ENCODE measurements around the gene WASHC4.

WASHC4 gene, protein sequence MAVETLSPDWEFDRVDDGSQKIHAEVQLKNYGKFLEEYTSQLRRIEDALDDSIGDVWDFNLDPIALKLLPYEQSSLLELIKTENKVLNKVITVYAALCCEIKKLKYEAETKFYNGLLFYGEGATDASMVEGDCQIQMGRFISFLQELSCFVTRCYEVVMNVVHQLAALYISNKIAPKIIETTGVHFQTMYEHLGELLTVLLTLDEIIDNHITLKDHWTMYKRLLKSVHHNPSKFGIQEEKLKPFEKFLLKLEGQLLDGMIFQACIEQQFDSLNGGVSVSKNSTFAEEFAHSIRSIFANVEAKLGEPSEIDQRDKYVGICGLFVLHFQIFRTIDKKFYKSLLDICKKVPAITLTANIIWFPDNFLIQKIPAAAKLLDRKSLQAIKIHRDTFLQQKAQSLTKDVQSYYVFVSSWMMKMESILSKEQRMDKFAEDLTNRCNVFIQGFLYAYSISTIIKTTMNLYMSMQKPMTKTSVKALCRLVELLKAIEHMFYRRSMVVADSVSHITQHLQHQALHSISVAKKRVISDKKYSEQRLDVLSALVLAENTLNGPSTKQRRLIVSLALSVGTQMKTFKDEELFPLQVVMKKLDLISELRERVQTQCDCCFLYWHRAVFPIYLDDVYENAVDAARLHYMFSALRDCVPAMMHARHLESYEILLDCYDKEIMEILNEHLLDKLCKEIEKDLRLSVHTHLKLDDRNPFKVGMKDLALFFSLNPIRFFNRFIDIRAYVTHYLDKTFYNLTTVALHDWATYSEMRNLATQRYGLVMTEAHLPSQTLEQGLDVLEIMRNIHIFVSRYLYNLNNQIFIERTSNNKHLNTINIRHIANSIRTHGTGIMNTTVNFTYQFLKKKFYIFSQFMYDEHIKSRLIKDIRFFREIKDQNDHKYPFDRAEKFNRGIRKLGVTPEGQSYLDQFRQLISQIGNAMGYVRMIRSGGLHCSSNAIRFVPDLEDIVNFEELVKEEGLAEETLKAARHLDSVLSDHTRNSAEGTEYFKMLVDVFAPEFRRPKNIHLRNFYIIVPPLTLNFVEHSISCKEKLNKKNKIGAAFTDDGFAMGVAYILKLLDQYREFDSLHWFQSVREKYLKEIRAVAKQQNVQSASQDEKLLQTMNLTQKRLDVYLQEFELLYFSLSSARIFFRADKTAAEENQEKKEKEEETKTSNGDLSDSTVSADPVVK

DNA sequence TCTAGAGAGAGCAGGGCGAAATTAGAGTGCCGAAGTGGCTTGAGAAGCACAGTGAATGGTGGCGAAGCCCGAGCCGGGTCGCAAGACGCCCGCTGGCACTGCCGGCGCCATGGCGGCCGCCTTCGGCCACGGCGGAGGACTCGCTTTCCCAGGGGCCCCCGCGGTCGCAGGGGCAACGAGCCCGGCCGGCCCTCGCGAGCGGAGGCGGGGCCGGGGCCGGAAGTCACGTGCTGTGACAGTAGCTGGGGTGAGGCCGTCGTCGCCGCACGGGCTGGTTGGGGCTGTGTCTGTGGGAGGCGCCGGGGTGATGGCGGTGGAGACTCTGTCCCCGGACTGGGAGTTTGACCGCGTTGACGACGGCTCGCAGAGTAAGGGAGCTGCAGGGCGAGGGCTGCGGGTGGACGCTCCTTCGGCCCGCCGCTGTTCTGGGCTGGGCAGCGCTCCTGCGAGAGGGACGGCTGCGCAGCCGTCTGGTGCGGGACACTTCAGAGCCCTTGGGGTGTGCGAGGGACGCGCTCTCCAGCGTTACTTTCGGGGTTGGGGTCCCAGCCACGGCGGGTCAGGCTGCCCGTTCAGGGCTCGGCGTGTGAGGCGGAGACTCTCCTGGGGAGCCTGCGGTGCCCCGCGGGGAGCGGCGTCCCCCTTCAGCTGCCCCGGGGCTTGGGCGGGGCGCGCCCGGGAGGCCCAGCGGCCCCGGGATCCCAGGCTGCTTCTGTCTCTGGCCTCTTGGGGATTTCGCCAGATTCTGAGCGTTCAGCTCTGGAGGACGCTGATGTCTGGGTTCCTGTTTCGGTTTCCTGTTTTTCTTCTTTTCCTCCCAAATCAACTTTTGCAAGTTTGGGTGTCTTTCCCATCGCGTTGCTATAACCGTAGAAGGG lies at the start of gene WASHC4:
Gene WASHC4, plus strand, starts transcription at position 238 of the 878 bp plus-strand sequence. Its CDS starts 70 bp downstream, at position 308.
- DNase-seq: peak; percentile 74

DNA sequence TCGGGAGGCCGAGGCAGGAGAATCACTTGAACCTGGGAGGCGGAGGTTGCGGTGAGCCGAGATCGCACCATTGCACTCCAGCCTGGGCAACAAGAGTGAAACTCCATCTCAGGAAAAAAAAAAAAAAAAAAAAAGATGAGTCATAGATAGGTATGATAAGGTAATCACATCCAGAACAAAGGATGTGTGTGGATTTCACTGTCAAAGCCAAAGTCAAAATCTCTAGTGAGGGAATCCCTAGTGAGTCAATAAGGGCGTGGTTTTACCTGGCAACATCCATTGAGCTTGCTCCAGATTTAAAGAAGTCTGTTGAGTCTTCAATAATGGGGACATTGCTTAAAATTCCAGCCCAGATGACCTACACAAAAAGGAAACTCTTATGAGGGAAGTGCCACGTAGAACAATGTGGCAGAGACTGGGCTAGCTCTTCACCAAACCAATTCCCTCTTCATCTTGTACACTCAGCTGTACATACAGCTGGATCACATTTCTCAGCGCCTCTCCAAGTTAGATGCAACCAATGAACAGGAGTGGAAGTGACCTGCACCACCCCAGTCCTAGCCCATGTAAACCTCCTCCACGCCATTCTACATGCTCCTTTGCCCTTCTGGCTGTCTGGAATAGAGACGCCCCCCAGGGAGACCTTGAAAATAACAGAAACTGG lies 46.7 kb upstream of the WASHC4 start:
- DNase-seq: no peak

DNA sequence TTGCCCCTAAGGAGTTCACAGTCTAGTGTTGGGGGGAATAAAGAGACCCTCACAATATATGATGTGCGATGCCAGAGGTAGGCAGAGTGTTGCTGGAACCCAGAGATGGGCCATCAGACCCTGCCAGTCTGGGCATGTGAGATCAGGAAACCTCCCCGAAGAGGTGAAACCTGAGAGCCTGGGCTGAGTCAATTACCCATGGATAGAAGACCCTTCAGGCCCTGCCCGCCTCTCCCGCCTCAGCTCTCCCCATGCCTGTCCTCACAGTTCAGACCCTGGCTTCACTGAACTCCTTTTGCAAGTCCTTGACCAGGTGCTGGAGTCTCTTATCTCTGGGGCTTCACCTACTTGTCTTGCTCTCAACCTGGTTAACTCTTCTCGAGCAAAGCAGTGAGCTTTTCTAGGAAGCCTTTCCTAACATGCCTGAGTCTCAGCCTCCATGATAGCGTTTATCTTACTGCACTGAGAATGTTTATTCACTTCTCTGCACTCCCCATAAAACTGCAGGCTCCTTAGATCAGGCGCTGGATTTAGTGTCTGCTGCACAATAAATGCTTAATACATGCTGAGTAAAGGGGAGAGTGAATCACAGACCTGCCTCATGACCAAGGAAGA lies 42.9 kb upstream of the WASHC4 start:
- DNase-seq: no peak

DNA sequence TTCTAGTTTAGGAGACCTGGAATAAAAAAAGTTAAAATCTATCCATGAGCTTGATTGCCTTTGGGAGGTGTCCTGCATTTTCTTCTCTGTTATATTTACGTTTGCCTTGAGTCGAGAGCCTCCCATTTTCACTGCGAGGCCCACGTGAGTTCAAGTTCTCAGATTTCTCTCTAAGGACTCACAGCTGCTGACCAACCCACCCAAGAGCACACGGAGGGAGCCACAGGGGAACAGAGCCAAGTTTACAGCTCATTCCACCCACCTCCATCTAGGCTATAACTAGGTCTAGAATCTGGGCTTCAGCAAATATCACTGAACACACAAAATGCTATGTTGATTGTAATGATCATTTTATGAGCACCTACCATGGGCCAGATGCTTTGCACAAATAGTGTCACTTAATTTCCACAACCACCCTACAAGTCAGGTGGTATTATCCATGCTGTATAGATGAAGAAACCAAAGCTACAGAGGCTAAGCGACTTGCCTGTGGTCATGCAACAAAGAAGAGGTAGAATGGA lies 40.0 kb upstream of the WASHC4 start:
- no peak for DNase-seq

DNA sequence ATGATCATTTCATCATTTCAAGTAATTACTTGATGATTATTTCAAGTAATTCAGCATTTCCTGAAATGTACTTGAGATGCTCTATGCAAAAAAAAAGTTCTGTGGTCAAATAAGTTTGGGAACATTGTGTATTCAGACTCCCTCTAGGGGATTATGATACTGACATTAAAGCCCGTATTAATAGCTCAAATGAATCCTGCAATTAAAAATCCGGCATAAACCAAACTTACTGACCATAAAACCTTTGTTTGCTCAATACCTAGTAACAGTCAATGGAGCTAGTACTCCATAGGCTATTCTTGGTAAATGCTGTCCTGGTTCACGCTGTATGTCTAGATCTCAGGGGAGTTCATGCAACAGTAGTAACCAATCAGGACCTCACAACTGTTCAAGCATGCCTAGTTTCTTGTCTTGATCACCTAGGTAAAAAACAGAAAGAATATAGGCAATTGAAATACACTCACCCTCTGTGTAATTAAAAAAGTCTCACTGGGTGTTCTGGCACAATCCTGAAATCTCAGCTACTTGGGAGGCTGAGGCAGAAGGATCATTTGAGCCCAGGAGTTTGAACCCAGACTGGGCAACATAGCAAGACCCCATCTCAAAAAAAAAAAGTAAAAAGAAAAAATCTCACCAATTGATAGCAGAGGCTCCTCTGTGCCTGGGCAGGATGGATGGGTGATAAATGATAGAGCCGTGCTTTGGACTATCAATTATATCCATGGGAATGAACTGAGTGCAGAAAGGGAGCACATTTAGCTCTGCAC lies 37.4 kb upstream of the WASHC4 start:
- DNase-seq: no peak

DNA sequence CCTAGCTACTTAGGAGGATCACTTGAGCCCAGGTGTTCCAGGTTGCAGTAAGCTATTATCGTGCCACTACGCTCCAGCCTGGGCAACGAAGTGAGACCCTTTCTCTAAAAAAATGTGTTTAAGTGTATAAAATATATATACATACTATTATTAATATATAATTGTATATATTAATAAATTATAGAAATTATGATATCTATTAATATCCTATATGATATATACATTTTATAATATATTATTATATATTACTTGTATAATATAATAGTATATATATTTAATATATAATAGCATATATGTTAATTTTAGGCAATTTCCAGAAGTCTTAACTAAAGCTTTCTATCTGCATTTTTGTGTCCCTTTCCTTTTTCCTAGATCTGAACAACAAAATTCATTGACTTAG lies 35.5 kb upstream of the WASHC4 start:
- no peak for DNase-seq

DNA sequence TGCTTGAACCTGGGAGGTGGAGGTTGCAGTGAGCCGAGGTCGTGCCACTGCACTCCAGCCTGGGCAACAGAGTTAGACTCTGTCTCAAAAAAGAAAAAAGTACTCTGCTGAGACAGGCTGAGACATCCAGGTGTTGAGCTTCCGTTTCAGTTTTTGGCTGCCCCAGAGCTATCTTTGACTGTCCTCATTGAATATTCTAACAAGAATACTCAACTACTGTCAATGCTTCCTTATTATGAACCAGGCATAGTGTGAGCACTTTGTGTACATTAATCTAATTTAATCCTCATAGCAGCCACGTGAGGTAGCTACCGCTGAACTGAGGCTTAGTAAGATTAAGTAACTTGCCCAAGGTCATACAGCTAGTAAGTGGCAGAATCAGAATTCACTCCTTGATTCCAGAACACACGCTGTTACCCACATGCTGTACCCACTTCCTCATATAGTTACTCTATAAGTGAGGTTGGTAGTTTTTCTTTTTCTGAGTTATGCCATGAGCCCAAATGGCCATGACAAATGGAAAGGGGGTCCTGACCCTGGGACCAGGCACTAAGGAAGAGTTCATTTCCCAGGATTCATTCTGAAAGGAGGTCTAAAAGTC lies 34.5 kb upstream of the WASHC4 start:
- no peak for DNase-seq

DNA sequence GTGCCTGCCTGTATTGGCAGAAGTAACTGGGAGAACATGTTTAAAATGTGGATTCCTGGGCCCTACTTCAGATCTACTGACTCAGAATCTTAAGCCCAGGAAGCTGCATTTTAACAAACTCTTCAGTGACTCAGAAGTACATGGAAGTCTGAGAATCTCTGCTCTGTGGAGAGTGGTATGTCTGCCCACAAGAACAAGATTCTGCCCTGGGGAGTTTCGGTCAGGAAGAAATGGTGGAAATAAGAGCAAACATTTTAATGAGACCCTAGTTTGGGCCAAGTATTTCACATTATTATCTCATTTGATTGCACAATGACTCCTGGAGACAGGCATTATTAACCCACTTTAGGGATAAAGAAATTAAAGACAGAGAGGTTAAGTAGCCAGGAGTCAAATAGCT lies 31.4 kb upstream of the WASHC4 start:
- DNase-seq: no peak

DNA sequence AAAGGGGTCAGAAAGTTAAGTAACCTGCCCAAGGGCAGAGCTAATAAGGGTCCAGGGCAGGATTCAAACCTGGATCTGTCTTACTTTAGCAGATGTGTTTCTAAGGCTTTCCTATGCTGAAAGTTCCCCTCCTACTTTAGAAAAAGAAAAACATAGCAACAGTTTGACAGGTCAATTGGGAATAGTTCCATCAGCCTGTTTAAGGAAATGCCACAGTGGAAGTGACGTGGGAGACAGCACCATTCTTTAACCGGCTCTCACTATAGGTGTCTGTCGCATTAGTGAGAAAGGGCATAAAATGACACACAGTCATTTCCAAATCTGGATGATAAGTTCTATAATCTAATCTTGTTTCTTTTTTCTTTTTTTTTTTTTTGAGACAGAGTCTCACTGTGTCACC lies 30.6 kb upstream of the WASHC4 start:
- DNase-seq: no peak

DNA sequence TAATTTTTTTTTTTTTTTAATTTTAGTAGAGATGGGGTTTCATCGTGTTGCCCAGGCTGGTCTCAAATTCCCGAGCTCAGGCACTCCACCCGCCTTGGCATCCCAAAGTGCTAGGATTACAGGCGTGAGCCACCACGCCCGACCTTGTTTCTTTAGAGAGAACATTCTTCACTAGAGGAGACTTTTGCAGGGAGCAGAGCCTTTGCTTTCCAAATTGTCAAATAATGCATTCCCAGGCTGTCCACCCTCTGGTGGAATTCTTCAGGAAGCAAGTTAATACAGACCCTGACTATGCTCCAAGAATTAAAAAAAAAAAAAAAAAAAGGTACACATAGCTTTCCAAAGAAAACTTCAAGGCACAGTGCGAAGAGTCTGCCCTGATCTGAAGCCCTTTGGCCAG lies 30.1 kb upstream of the WASHC4 start:
- DNase-seq: no peak

DNA sequence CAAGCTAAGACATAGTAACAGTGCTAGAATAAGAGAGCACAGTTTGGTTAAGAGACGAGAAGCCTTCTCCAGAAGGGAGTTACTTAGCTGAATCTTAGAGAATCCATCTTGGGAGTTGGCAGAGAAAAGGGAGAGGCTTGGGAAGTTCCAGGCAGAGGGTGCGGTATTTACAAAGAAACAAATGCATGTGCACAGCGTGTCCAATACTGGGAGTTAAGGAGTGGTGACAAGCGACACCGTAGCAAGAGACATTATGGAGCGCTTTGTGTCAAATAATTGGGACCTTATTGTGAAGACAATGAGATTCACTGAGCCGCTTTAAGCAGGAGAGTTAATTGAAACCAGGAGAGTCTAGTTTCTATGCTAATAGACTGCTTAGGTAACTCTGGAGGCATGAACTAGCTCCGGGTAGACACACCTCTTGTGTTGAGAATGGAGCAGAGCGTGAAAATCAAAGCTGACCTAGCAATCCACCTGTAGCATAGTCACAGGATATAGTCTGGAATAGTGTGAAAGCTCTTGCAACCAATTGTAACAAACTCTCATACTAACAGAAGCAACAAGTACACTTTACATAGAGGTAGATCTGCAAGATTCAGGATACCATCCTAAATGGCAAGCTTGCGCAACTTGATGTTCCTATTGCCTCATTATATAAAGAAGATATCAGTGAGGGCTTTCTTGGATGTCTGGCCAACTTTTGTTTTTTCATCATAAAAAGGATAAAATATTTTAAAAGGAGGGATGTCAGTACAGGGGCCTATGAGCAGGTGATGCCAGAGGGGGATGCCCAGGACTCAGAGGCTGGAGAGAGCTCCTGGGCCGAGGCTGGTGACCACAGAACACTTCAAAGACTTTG lies 28.6 kb upstream of the WASHC4 start:
- no peak for DNase-seq

DNA sequence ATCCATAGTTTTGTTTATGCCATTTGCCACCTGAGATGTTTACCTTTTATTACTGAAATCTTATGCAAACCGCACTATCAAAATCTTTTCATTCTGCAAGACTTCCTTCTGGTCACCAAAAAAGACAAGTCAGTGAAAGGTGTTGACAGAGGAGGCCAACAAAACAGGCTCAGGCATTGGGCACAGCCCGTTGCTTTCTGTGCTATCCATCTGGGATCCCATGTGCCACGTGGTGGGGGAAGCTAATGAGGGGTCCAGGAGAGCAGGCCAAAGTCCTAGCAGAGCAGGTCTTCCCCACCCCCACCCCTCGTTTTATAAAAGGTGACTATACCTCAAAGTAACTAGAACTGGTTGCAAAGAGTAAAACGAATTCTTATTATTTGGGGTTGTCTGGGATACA lies 24.5 kb upstream of the WASHC4 start:
- no peak for DNase-seq

DNA sequence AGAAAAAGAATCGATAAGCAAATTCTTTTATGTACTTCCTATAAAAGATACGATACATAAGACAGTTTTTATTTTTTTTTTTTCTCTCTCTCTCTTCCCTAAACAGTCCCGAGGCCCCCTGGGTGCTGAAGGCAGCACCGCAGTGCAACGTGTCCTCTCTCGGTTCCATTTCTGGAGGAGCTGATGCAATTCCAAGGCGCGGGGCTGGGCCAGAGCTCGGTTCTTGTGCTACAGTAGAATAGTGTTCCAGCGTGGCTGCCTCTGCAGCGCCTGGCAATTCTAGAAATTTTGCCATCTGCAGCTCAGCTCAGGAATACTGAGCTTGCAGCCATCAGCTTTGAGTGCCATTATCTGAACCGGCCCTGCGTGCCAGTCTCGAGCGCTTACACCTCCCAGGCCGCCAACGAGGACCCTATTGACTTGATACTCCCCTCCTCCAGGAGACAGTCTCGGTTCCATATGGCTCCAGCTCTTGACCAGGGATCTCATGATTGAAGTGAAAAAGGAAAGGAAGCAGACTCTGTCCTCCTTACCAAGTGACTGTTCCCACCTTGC lies 23.9 kb upstream of the WASHC4 start:
- DNase-seq: no peak

DNA sequence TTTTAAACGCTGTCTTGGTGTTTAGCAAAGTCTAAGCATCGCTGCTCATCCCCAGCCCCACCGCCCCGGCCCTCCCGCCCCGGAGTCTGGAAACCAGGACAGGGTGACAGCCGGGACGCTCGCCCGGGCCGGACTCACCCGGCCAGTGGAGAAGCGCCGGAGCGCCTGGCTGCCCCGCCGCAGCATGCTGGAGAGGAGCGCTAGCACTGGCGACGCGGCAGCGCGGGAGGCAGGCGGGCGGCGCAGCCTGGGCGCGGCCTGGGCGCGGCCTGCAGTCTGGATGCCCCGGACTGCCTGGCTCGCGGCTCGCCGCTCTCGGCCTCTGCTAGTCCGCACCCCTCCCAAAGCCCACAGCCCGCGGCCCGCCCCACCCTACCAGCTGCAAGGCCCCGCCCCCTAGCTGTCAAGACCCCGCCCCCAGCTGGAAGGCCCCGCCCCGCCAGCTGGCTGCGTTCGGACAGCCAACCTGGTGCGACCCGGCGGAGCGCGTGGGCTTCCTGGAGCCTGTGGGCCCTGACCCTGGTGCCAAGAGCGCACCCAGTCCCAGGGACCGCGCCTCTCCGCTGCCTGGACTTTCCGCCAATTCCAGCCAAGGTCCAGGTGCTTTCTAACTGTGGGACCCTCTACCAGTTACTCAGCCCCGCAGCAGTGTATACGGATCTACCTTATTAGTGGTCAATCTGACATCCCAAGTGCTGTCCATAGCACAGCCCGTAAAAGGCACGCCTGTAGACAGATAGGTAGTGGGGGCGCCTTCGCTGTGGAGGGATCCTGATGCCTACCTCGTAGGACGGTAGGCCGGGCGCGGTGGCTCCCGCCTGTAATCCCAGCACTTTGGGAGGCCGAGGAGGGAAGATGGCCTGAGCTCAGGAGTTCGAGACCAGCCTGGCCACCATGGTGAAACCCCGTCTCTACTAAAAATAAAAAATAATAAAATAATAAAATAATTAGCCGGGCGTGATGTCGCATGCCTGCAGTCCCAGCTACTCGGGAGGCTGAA lies 23.0 kb upstream of the WASHC4 start, which contains the start of gene ALDH1L2:
Gene ALDH1L2, minus strand, starts transcription at position 208 of the 1,000 bp plus-strand sequence. Its CDS starts 22 bp downstream, at position 186.
- peak; percentile 50 for DNase-seq

DNA sequence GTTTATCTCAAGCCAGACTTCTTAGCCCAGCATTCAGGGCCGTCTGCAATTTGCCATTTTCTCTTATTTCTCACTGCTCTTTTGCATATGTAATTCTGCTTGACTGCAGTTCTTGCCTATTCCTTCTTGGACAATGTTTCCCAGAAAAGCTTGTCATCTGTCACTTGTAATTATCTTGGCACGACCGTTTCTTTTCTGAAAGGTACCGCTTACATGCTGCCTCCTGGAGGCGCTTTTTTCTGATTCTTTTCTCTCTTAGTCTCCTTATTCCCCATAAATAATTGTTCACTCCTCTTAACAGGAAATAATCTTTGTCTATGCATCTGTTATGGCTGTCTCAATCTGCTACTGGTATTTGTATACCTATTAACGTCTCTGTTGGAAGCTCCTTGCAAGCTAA lies 22.0 kb upstream of the WASHC4 start:
- no peak for DNase-seq

DNA sequence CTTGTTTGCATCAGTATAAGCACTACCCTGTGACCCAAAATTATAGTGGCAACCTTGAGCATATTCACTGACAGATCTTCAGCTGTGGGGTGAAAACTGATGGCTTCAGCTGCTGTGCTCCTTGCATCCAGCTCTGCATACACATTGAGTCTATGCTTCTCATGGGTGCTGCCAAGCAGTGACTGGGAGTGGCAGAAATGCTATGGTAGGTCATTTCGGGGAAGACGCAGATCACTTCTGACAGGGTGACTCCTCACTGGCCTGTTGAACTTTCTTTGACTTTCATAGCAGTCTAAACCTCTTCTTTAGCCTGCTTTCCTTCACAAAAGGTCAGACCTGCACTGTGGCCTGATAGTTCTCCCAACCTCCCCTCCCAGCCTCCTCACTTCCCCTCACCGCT lies 17.7 kb upstream of the WASHC4 start:
- DNase-seq: no peak

DNA sequence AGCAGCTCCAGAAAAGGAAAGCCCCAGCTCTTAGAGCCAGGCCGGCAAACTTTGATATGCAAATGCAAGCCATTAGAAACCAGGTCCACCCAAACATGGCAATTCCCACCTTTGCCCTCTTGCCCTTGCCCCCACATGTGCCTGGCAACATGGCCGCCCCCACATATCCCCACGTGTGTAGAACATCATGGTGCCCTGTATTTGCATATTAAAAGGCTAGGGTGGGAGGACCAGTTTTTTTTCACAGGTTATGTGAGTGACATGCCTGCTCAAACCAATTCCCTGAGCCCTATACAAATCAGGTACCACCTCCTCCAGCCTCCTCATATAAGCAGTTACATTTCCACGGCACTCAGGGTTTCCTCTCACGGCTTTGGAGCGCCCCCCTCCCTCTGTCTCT lies 17.2 kb upstream of the WASHC4 start:
- DNase-seq: no peak
